Ovary (tissue), 9 donors: Measurements from ENCODE around the gene RANBP9. TPM values are rescaled to one million over a fixed set of nuclear protein-coding genes. Genes with fewer than 3 reads are reported as not detected.

Source experiments
- DNase-seq, 5 donors: peaks; one replicate each; pipeline ENCODE4 v3.0.0-alpha.2; 2019 to 2020
- H3K27ac ChIP-seq, 2 donors: fragments of 200-600 bp; one replicate each; pipeline versions ENCODE4 v1.5.1 to v1.8.0; 2019 to 2022
- H3K27me3 ChIP-seq: fragments of 200-600 bp; one replicate; pipeline ENCODE4 v1.8.0; 2022
- H3K36me3 ChIP-seq: fragments of 200-600 bp; sonication (generic); one replicate; pipeline ENCODE4 v1.5.1; 2019
- H3K4me1 ChIP-seq: one replicate; pipeline ENCODE4 v1.8.1; 2013; ENCODE audit warnings: mild to moderate bottlenecking, moderate library complexity; ENCODE audit not compliant: insufficient read depth
- H3K4me3 ChIP-seq: fragments of 200-600 bp; sonication (generic); one replicate; pipeline ENCODE4 v1.5.1; 2017
- H3K9me3 ChIP-seq, 2 donors: fragments of 200-600 bp in 1 of 2; sonication (generic) in 1 of 2; one replicate each; pipeline versions ENCODE4 v1.5.1 to v1.8.1; 2013 to 2019; ENCODE audit warnings: mild to moderate bottlenecking in 1 of 2, moderate library complexity in 1 of 2
- CTCF ChIP-seq, 3 donors: fragments of 450-650 bp in 2 of 3; fragments of 200-600 bp in 1 of 3; IDR thresholded peaks; one replicate each; pipeline versions ENCODE4 v1.5.1 to v1.8.0; 2016 to 2022; ENCODE audit warnings: antibody characterized with exemption in 3 of 3, mild to moderate bottlenecking in 1 of 3
- EP300 ChIP-seq: sonication (generic); formaldehyde crosslinking; IDR thresholded peaks from one replicate; pipeline ENCODE4 v1.6.1; 2017; ENCODE audit warnings: antibody characterized with exemption
- POLR2A ChIP-seq: fragments of 450-650 bp; IDR thresholded peaks from one replicate; pipeline ENCODE4 v1.6.1; 2017; ENCODE audit warnings: antibody characterized with exemption, mild to moderate bottlenecking, moderate library complexity
- WGBS, 3 donors: extraction: QIAGEN DNeasy Blood & Tissue Kit in 1 of 3; methylation state at CpG; one replicate each; pipeline versions ENCODE4 v1.1.5 to v1.1.7; 2013 to 2017; 5-methylcytosine and 5-hydroxymethylcytosine counted together
- intact Hi-C, 4 donors: fragments of 100-400 bp; cut with DNase I; formaldehyde crosslinking; loops; one replicate each; pipeline versions ENCODE4 v1.11.0 to v1.15.1; 2022 to 2023
- polyA plus RNA-seq, 2 donors: library from polyadenylated mRNA; stranded (reverse); fragments of 200-250 nt in 1 of 2; fragments of 350-450 nt in 1 of 2; fragmentation: Illumina TruSeq in 1 of 2; extraction: RNeasy Lipid Tissue Mini Kit (QIAGEN cat#74804) in 1 of 2; gene quantifications; one replicate each; pipeline ENCODE4 v1.2.3, GENCODE V29; 2013 to 2014
- total RNA-seq, 7 donors: library from RNA; depleted of rRNA in 2 of 7; stranded (reverse); fragments of >200 nt in 2 of 7; fragmentation: NEBNext Ultra II Directional in 3 of 7; extraction: Animal tissue kit (Norgen Biotek cat#: 25700) in 3 of 7; gene quantifications; one replicate each; pipeline versions ENCODE4 v1.1.0 to v1.2.4, GENCODE V29; 2016 to 2023
- donor health status: DM: no; HTN: no; CAD: no; lungs with moderate emphysema.
- donor health status: DM: no; HTN: no; CAD: no.
- donor health status: Bipolar disorder and iron deficiency.
- donor health status: DM: yes; HTN: yes; CAD: no.
- donor health status: DM: no; HTN: no; CAD: no.
- donor health status: DM: yes; HTN: yes; CAD: no.

The RANBP9 gene
- total and polyA plus RNA-seq, 9 donors = 24.8 to 50.6 (median 37.0) TPM

DNA sequence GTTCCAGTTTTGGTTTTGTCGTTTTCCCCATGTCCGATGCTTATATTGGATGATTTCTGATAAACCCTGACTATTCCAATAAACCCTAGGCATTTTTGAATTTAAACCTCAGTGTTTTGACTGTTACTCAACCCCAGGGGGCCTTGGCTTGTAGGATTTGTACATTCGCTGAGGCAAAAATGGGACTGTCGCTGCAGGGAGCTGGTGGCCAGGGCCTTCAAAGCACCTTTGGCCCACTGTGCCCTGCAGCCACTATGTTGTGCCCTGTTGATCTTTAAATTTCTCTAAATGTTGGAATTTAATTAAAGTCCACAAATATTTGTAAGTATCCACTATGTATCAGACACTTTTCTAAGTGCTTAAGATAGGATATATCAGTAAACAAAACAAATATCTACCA, 106.0 kb downstream of the RANBP9 start:
- Histone ChIP-seq H3K36me3 (no peaks in the 10 kb centered on the region), H3K27me3 (no peaks in the 10 kb centered on the region), H3K4me3 (no peak overlapping the region), H3K9me3 (no peaks in the 10 kb centered on the region), H3K27ac (no peak overlapping the region), H3K4me1 (no peaks in the 10 kb centered on the region)
- no peak for DNase-seq
- intact Hi-C loops = no loop called here
- 92 to 94% (median 94%) methylated on average over 4 of the region's 4 CpGs for WGBS, 3 donors
- TF ChIP-seq CTCF (IDR thresholded peaks at IDR 0.05) = no peak
- TF ChIP-seq POLR2A = no peak
- TF ChIP-seq EP300 = no peak

DNA sequence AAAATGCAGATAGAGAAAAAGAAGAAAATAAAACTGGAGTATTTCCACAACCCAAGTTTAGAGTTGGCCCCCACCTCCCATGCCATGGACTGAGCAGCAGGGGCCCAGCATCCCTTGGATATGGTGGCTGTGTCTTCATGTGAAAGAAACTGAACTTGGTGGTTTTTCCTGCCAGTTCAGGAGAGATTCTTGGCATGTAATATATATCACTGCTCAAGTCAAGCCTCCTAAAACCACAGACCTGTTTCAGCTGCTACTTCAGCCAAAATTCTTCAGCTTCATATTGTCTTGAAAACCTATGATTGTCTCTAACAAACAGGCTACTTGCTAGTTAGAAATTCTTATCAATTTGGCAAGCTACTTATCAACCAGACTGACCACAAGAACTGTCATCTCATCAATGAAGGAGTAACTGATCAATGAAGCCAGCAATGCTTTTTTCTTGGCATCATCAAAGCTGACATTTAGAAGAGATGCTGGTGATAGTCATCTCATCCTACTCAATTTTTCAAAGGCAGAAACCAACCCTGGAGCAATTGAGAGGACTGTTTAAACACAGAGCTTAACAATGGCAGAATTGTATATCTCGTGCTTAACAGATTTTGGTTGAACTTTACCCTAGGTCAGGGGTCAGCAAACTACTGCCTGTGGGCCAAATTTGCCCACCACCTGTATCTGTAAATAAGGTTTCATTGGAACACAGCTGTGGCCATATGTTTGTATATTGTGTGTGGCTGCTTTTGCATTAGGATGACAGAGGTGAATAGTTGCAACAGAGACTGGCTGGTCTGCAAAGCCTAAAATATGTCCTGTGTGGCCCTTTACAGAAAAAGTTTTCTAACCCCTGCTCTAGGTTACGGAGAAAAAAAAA, 106.9 kb downstream of the RANBP9 start:
- Histone ChIP-seq H3K36me3 (no peaks in the 10 kb centered on the region), H3K4me1 (no peaks in the 10 kb centered on the region), H3K27me3 (no peaks in the 10 kb centered on the region), H3K27ac (no peak overlapping the region), H3K9me3 (no peaks in the 10 kb centered on the region), H3K4me3 (no peak overlapping the region)
- intact Hi-C loops = no loop called here
- 83 to 84% (median 84%) methylated on average over 2 of the region's 2 CpGs for WGBS, 3 donors
- DNase-seq = no peak
- TF ChIP-seq EP300 (no peak), CTCF (IDR thresholded peaks at IDR 0.05) (no peak), POLR2A (no peak)

GRCh38 chr6:13604135-13604534, 107.5 kb downstream of the RANBP9 start:
- H3K9me3 ChIP-seq = no peaks in the 10 kb centered on the region
- H3K27ac ChIP-seq = no peak overlapping the region
- WGBS, 3 donors = 90 to 94% (median 90%) methylated on average over 4 of the region's 4 CpGs
- no peaks in the 10 kb centered on the region for H3K4me1 ChIP-seq
- no peak for DNase-seq
- no peak overlapping the region for H3K4me3 ChIP-seq
- H3K27me3 ChIP-seq = no peaks in the 10 kb centered on the region
- H3K36me3 ChIP-seq = no peaks in the 10 kb centered on the region
- no peak for TF ChIP-seq EP300
- no peak for TF ChIP-seq POLR2A
- no peak for TF ChIP-seq CTCF (IDR thresholded peaks at IDR 0.05)
- intact Hi-C loops = no loop called here

DNA sequence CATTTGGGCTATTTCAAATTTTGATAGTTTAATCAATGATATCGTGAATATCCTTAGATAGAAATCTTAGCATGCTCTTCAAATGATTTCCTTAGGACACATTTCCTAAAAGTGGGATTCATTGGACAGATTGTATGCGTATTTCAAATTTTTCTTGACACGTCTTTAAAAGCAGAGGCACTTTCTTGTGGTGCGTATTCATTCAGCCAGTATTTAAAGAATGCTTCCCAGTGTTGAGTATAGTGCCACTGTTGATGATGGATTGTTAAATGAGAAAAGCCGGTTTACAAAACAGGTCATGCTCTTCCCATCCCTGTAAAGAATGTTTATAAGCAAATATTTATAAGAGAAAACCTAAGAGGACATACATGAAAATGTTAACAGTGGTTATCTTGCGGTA, 111.6 kb downstream of the RANBP9 start:
- DNase-seq = no peak
- Histone ChIP-seq H3K27me3 (no peaks in the 10 kb centered on the region), H3K36me3 (no peaks in the 10 kb centered on the region), H3K9me3 (no peaks in the 10 kb centered on the region), H3K27ac (no peak overlapping the region), H3K4me3 (no peak overlapping the region), H3K4me1 (no peaks in the 10 kb centered on the region)
- TF ChIP-seq EP300 (no peak), POLR2A (no peak)
- 93 to 94% (median 94%) methylated on average over 6 of the region's 6 CpGs for WGBS, 3 donors
- intact Hi-C loops = no loop called here

DNA sequence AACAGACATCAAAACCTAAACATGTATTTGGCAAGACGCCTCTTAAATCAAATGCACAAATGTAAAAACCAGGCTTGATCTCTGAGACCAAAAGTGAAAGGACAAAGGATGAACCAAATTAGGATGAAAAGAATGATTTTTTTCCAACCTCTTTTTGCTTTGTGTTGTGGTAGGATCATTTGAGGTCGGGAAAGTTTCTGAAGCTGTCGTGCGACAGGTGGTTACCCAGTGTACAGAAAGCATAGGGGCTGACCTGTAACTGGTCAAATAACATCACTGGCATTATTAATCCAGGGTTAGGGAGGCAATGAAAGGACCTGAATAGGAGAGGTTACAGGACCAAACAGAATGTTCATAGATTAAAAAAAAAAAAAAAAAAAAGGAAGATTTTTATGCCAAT, 114.6 kb downstream of the RANBP9 start:
- no peak overlapping the region for H3K4me3 ChIP-seq
- 88 to 95% (median 93%) methylated on average over 4 of the region's 4 CpGs for WGBS, 3 donors
- H3K27ac ChIP-seq = no peak overlapping the region
- H3K4me1 ChIP-seq = no peaks in the 10 kb centered on the region
- no peak for TF ChIP-seq EP300
- DNase-seq = no peak
- no peaks in the 10 kb centered on the region for H3K27me3 ChIP-seq
- intact Hi-C loops = no loop called here
- no peaks in the 10 kb centered on the region for H3K9me3 ChIP-seq
- H3K36me3 ChIP-seq = no peaks in the 10 kb centered on the region
